OCI-LY1 (cell line): Measurements from ENCODE around the gene EDEM1.

Experiments used
- H2AFZ ChIP-seq: fragments of 200-600 bp; sonication (generic), shearing (Covaris generic); 2 replicates; pipeline ENCODE4 v1.6.0; 2014; ENCODE audit warnings: antibody characterized with exemption, mild to moderate bottlenecking, low read length
- H3F3A ChIP-seq: fragments of 200-600 bp; sonication (generic), shearing (Covaris generic); 2 replicates; pipeline ENCODE4 v1.6.0; 2014; ENCODE audit warnings: mild to moderate bottlenecking, antibody characterized with exemption, low read length, moderate library complexity; ENCODE audit not compliant: insufficient read depth
- H3K27ac ChIP-seq: fragments of 200-600 bp; sonication (generic); 2 replicates; pipeline ENCODE4 v1.5.1; 2014; ENCODE audit warnings: low read length, mixed run types, mild to moderate bottlenecking, low read depth; ENCODE audit not compliant: poor library complexity, severe bottlenecking
- H3K27me3 ChIP-seq: fragments of 200-600 bp; sonication (generic); 2 replicates; pipeline ENCODE4 v1.6.0; 2014; ENCODE audit warnings: antibody characterized with exemption, mild to moderate bottlenecking, low read length, moderate library complexity; ENCODE audit not compliant: insufficient read depth
- H3K36me3 ChIP-seq: fragments of 200-600 bp; sonication (generic); 2 replicates; pipeline ENCODE4 v1.6.1; 2014; ENCODE audit warnings: mild to moderate bottlenecking, antibody characterized with exemption, low read length, moderate library complexity, mixed read lengths; ENCODE audit not compliant: insufficient read depth
- H3K4me1 ChIP-seq: fragments of 200-600 bp; sonication (generic); 2 replicates; pipeline ENCODE4 v1.5.1; 2014; ENCODE audit warnings: mild to moderate bottlenecking, low read length, moderate library complexity; ENCODE audit not compliant: insufficient read depth, severe bottlenecking
- H3K4me2 ChIP-seq: fragments of 200-600 bp; sonication (generic), shearing (Covaris generic); 2 replicates; pipeline ENCODE4 v1.6.1; 2014; ENCODE audit warnings: low read length
- H3K4me3 ChIP-seq: fragments of 200-600 bp; sonication (generic); 2 replicates; pipeline ENCODE4 v1.5.1; 2014; ENCODE audit warnings: low read length, low read depth, mild to moderate bottlenecking, mixed read lengths; ENCODE audit not compliant: poor library complexity, severe bottlenecking
- H3K79me2 ChIP-seq: fragments of 200-600 bp; shearing (Covaris generic); 2 replicates; pipeline ENCODE4 v1.6.1; 2016; ENCODE audit warnings: mixed run types, low read length, mixed read lengths; ENCODE audit not compliant: insufficient read depth
- H3K9ac ChIP-seq: fragments of 200-600 bp; sonication (generic), shearing (Covaris generic); 2 replicates; pipeline ENCODE4 v1.6.1; 2014; ENCODE audit warnings: mild to moderate bottlenecking, low read length, mixed read lengths
- H3K9me2 ChIP-seq: fragments of 200-600 bp; sonication (generic), shearing (Covaris generic); 2 replicates; pipeline ENCODE4 v1.6.1; 2014; ENCODE audit warnings: low read depth, mild to moderate bottlenecking, low read length, mixed read lengths
- H3K9me3 ChIP-seq: fragments of 200-600 bp; shearing (Covaris generic); 2 replicates; pipeline ENCODE4 v1.6.1; 2014; ENCODE audit warnings: low read length, mixed read lengths
- H4K20me1 ChIP-seq: fragments of 200-600 bp; sonication (generic), shearing (Covaris generic); 2 replicates; pipeline ENCODE4 v1.6.0; 2016; ENCODE audit warnings: mild to moderate bottlenecking, low read length; ENCODE audit not compliant: insufficient read depth
- CTCF ChIP-seq: fragments of 200-600 bp; sonication (generic), shearing (Covaris generic); IDR thresholded peaks from 2 replicates; pipeline ENCODE4 v1.5.1; 2017; ENCODE audit warnings: mild to moderate bottlenecking, antibody characterized with exemption, low read length, moderate library complexity, mixed read lengths
- EZH2 ChIP-seq: fragments of 200-600 bp; sonication (generic), shearing (Covaris generic); IDR thresholded peaks from 2 replicates; pipeline ENCODE4 v1.8.0; 2017; ENCODE audit warnings: borderline replicate concordance, mixed run types, mild to moderate bottlenecking, antibody characterized with exemption, low read length, moderate library complexity, mixed read lengths

EDEM1 gene

GRCh38 chr3:5258526-5258925 lies 71.0 kb downstream of the EDEM1 start:
- H3K36me3 ChIP-seq = no peaks in the 10 kb centered on the region
- H3K27me3 ChIP-seq = peaks cover 6% of the 10 kb centered on the region; the same call in 1 of the 2 replicates
- no peaks in the 10 kb centered on the region for H3K9me3 ChIP-seq

GRCh38 chr3:5260992-5261501 lies 73.5 kb downstream of the EDEM1 start:
- Histone ChIP-seq H3K9me2 (no peaks in the 10 kb centered on the region), H3K4me2 (peak overlapping the region; percentile 24; the same call in 1 of the 2 replicates), H3K9ac (no peak overlapping the region), H3K4me3 (no peak overlapping the region), H3K36me3 (no peaks in the 10 kb centered on the region), H3K9me3 (no peaks in the 10 kb centered on the region), H2AFZ (no peak overlapping the region), H3F3A (no peaks in the 10 kb centered on the region), H3K4me1 (peaks cover 10% of the 10 kb centered on the region), H4K20me1 (no peaks in the 10 kb centered on the region), H3K79me2 (no peaks in the 10 kb centered on the region), H3K27me3 (no peaks in the 10 kb centered on the region), H3K27ac (no peak overlapping the region)
- TF ChIP-seq CTCF = no peak
- no peak for TF ChIP-seq EZH2

More at GRCh38 chr3:5258526-5258925, 71.0 kb downstream of the EDEM1 start:
- no peak overlapping the region for H3K4me2 ChIP-seq
- H3K4me1 ChIP-seq = peaks cover 10% of the 10 kb centered on the region
- H4K20me1 ChIP-seq = no peaks in the 10 kb centered on the region
- no peaks in the 10 kb centered on the region for H3F3A ChIP-seq
- H3K9me2 ChIP-seq = no peaks in the 10 kb centered on the region
- no peak overlapping the region for H3K9ac ChIP-seq
- H3K4me3 ChIP-seq = no peak overlapping the region
- no peak overlapping the region for H3K27ac ChIP-seq
- H3K79me2 ChIP-seq = no peaks in the 10 kb centered on the region
- TF ChIP-seq CTCF = no peak
- no peak for TF ChIP-seq EZH2
- no peak overlapping the region for H2AFZ ChIP-seq

GRCh38 chr3:5262507-5262906 lies 75.0 kb downstream of the EDEM1 start:
- H3K27ac ChIP-seq = no peak overlapping the region
- no peak overlapping the region for H3K9ac ChIP-seq
- no peak overlapping the region for H2AFZ ChIP-seq
- TF ChIP-seq CTCF = no peak
- no peak for TF ChIP-seq EZH2
- no peaks in the 10 kb centered on the region for H3K9me2 ChIP-seq
- no peaks in the 10 kb centered on the region for H3K27me3 ChIP-seq
- no peaks in the 10 kb centered on the region for H3K9me3 ChIP-seq
- no peak overlapping the region for H3K4me3 ChIP-seq
- no peak overlapping the region for H3K4me2 ChIP-seq
- no peaks in the 10 kb centered on the region for H3F3A ChIP-seq
- H3K4me1 ChIP-seq = peaks cover 10% of the 10 kb centered on the region
- H3K36me3 ChIP-seq = no peaks in the 10 kb centered on the region
- H3K79me2 ChIP-seq = no peaks in the 10 kb centered on the region
- H4K20me1 ChIP-seq = no peaks in the 10 kb centered on the region
